ENCODE results near the gene GARIN3.

The GARIN3 gene

DNA sequence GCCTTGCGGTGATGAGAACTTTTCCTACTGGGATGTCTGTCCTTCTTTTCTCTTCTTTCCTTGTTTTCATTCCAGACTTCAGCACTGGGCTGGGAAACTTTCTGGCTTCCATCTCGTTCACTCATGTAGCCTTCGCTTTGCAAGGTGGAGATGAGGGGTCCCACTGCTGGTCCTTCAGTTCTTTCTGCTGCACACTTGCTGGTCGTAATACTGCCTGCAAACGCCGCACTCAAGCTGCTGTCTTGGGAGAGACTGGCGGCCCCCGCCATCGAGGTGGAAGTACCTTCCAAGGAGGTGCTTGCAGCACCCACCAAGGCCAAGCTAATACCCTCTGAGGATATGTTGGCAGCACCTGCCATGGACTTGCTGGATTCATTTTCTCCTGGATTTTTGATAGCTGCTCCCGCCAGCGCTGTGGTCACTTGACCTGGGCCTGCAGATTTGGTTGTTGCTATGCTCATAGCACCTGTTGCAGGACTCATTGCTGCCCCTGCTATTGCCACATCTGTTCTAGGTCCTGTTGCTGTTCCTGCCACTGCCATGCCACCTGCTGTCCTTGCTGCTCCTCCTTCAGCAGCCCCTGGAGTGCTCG lies 3.0 kb downstream of the GARIN3 start:
- H3K27me3 ChIP-seq (ENCODE audit: control insufficient read depth, insufficient read depth, low read length): peaks cover 39% of the 10 kb centered on the region

DNA sequence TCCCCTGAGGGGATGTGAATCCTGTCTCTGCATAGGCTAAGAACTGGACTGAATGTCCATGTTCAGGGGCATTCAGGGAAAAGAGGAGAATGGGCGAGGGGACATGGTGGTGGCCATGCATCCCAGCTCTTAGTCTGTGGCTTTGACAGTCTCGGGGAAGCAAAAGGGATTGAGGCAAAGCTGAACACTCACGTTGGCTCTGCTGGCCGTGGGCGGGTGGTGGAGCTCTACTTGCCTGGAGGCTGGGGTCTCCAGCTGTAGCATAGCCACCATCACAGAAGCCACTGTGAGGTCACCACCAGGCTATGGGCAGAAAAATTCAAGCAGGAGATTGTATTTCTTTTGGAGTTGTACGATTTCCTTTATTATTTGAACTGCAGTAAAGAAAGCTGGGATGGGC lies 4.1 kb downstream of the GARIN3 start:
- H3K4me1 ChIP-seq (ENCODE audit: control insufficient read depth, insufficient read depth, low read length): no peaks in the 10 kb centered on the region
- no peak overlapping the region for H3K4me3 ChIP-seq (ENCODE audit: low read length)
- no peaks in the 10 kb centered on the region for H3K9me3 ChIP-seq (replicated peaks; ENCODE audit: low read length)
- peaks cover 39% of the 10 kb centered on the region for H3K27me3 ChIP-seq (ENCODE audit: control insufficient read depth, insufficient read depth, low read length)
- H3K4me2 ChIP-seq (ENCODE audit: low read length): no peak overlapping the region
- no peaks in the 10 kb centered on the region for H3K36me3 ChIP-seq (ENCODE audit: insufficient read depth, low read length)
- no peak overlapping the region for H3K9ac ChIP-seq (ENCODE audit: low read depth, low read length)

More for the DNA sequence above, 3.0 kb downstream of the GARIN3 start:
- Histone ChIP-seq H3K4me3 (ENCODE audit: low read length) (no peak overlapping the region), H3K4me2 (ENCODE audit: low read length) (no peak overlapping the region), H3K9me3 (replicated peaks; ENCODE audit: low read length) (no peaks in the 10 kb centered on the region), H3K4me1 (ENCODE audit: control insufficient read depth, insufficient read depth, low read length) (no peaks in the 10 kb centered on the region), H3K9ac (ENCODE audit: low read depth, low read length) (no peak overlapping the region), H3K36me3 (ENCODE audit: insufficient read depth, low read length) (no peaks in the 10 kb centered on the region)

DNA sequence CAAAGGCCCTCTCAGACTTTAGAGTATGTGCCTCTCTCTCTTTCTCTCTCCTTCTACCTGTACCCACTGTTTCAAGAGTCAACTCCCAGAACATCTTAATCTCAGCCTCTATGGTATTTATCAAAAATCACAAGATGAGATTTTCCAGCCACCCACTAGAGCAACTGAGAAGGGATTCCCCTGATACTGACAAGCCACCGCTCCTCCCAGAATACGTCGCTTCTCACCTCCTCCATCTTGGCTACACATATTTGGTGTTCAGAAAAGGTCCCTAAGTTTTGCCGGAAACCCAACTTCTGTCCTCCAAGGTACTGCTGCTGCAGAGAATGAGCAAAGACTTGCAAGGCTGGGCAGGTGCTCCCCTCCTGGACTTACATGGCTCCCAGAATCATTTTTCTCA lies 6.1 kb downstream of the GARIN3 start:
- Histone ChIP-seq H3K4me1 (ENCODE audit: control insufficient read depth, insufficient read depth, low read length) (no peaks in the 10 kb centered on the region), H3K4me3 (ENCODE audit: low read length) (no peak overlapping the region), H3K9ac (ENCODE audit: low read depth, low read length) (no peak overlapping the region)

DNA sequence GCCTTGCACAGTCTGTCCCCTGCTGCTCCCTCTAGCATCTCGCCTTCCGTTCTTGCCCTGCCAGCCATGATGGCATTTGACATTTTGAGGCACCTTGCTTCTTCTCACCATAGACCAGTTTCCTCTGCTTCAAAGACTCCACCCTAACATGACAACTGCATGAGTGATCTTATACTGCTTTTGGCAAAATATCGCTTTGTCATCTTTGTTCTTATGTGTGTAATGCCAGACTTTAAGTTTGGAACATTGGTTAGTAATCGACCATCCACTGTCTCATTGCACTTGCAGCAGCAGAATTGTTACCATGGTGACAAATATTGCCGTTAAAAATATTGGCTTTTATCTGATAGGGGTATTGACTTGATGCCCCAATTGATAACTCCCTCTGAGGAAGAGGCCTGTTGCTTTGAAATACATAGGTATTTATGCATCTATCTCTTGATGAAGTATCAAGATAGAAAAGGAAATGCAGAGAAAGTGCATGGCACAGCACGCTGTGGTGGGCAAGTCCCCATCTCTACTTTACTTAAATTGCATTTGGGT lies 6.8 kb downstream of the GARIN3 start:
- no peaks in the 10 kb centered on the region for H3K4me1 ChIP-seq (ENCODE audit: control insufficient read depth, insufficient read depth, low read length)
- no peaks in the 10 kb centered on the region for H3K36me3 ChIP-seq (ENCODE audit: insufficient read depth, low read length)
- no peak overlapping the region for H3K9ac ChIP-seq (ENCODE audit: low read depth, low read length)

More for the DNA sequence above, 6.1 kb downstream of the GARIN3 start:
- H3K4me2 ChIP-seq (ENCODE audit: low read length): no peak overlapping the region
- peaks cover 24% of the 10 kb centered on the region for H3K27me3 ChIP-seq (ENCODE audit: control insufficient read depth, insufficient read depth, low read length)
- no peaks in the 10 kb centered on the region for H3K9me3 ChIP-seq (replicated peaks; ENCODE audit: low read length)
- H3K36me3 ChIP-seq (ENCODE audit: insufficient read depth, low read length): no peaks in the 10 kb centered on the region

DNA sequence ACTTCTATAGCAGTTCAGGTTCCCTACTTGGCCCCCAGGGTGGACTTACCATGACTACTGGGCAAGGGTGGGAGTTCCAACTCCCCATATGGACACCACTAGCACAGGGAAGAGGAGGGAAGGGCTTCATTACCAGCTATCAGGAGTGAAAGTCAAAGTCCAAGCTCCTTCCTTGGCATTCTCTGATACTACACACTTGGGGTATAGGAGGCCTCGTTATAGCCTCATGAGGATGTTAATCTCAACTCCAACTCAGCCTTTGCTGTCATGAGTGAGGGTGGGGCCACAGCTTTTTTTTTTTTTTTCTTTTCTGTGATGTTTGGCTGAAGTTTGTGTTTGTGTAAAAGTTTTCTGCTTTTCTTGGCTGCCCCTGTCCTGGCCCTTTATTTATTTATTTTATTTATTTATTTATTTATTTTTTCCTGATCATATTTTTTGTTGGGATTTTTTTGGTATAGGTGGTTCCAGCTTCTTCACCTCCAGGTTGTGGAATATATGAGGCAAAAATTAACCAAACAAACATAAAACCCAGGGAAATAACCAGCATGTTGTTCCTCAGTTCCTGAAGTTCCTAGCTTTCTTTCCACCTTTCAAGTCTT lies 8.7 kb downstream of the GARIN3 start:
- H3K4me3 ChIP-seq (ENCODE audit: low read length): no peak overlapping the region
- no peaks in the 10 kb centered on the region for H3K9me3 ChIP-seq (replicated peaks; ENCODE audit: low read length)
- peaks cover 22% of the 10 kb centered on the region for H3K27me3 ChIP-seq (ENCODE audit: control insufficient read depth, insufficient read depth, low read length)
- H3K9ac ChIP-seq (ENCODE audit: low read depth, low read length): no peak overlapping the region
- no peaks in the 10 kb centered on the region for H3K4me1 ChIP-seq (ENCODE audit: control insufficient read depth, insufficient read depth, low read length)
- H3K36me3 ChIP-seq (ENCODE audit: insufficient read depth, low read length): no peaks in the 10 kb centered on the region
- H3K4me2 ChIP-seq (ENCODE audit: low read length): no peak overlapping the region

More for the DNA sequence above, 6.8 kb downstream of the GARIN3 start:
- Histone ChIP-seq H3K27me3 (ENCODE audit: control insufficient read depth, insufficient read depth, low read length) (peaks cover 24% of the 10 kb centered on the region), H3K4me3 (ENCODE audit: low read length) (no peak overlapping the region), H3K4me2 (ENCODE audit: low read length) (no peak overlapping the region), H3K9me3 (replicated peaks; ENCODE audit: low read length) (no peaks in the 10 kb centered on the region)

DNA sequence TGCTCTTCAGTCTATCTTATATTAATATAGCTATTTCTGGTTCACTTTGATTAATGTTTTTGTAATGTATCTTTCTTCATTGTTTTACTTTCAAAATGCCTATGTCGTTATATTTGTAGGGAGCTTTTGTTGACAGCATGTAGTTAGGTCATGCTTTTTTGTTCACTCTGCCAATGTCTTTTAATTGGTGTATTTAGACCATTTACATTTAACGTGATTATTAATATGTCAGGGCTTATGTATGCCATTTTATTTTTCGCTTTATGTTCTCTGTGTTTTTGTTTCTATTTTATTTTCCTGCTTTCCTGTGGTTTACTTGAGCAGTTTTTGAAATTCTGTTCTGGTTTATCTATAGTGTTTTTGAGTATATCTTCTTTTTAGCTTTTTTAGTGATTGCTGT lies 10.8 kb downstream of the GARIN3 start:
- H3K9ac ChIP-seq (ENCODE audit: low read depth, low read length): no peak overlapping the region
- no peaks in the 10 kb centered on the region for H3K36me3 ChIP-seq (ENCODE audit: insufficient read depth, low read length)
- no peaks in the 10 kb centered on the region for H3K9me3 ChIP-seq (replicated peaks; ENCODE audit: low read length)
- H3K27me3 ChIP-seq (ENCODE audit: control insufficient read depth, insufficient read depth, low read length): peaks cover 11% of the 10 kb centered on the region
- no peak overlapping the region for H3K4me3 ChIP-seq (ENCODE audit: low read length)
- H3K4me2 ChIP-seq (ENCODE audit: low read length): no peak overlapping the region
- no peaks in the 10 kb centered on the region for H3K4me1 ChIP-seq (ENCODE audit: control insufficient read depth, insufficient read depth, low read length)

DNA sequence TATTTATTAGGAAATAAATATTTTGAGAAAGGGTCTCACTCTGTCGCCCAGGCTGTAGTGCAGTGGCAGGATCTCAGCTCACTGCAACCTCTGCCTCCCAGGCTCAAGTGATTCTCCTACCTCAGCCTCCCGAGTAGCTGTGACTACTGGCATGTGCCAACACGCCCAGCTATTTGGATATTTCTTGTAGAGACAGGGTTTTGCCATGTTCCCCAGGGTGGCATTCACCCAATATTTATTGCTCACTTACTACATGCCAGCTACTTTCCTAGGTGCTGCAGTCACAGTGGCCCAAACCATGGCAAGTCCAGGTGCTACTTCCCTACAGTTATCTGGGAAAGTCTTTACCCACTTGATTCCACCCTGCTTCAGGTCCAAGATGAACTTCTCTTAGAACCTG lies 15.1 kb downstream of the GARIN3 start:
- Histone ChIP-seq H3K4me1 (ENCODE audit: control insufficient read depth, insufficient read depth, low read length) (no peaks in the 10 kb centered on the region), H3K36me3 (ENCODE audit: insufficient read depth, low read length) (no peaks in the 10 kb centered on the region), H3K4me3 (ENCODE audit: low read length) (no peak overlapping the region), H3K27me3 (ENCODE audit: control insufficient read depth, insufficient read depth, low read length) (peaks cover 4% of the 10 kb centered on the region), H3K9ac (ENCODE audit: low read depth, low read length) (no peak overlapping the region), H3K9me3 (replicated peaks; ENCODE audit: low read length) (no peaks in the 10 kb centered on the region), H3K4me2 (ENCODE audit: low read length) (no peak overlapping the region)

DNA sequence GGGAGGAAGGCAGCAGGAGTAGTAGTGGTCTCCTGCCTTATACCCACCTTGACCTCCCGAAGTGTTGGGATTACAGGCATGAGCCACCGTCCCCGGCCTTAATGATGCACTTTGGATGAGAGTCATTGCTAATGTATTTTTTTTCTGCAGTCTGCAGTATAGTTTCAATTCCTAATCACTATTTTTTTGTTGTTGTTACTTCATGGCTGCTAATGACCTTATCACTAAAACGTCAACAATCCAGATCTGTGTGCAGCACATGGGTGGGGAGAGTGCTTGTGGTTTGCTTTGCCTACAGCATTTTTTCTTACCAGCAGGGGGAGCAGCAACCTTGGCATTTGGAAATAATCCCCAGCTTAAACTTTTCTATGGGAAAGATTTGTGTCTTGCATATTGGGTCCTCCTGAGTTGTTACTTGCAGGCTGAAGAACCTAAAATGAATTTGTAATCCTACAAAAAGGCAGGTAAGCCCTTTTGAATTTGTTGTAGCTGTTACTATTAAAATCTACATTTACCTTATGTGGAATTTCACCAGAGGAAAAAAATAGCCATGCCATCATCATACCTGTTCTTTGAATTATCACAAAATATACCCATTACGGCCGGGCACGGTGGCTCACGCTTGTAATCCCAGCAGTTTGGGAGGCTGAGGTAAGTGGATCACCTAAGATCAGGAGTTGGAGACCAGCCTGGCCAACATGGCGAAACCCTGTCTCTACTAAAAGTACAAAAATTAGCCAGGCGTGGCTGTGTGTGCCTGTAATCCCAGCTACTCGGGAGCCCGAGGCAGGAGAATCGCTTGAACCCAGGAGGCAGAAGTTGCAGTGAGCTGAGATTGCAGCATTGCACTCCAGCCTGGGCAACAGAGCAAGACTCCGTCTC lies 17.1 kb downstream of the GARIN3 start:
- no peak overlapping the region for H3K4me3 ChIP-seq (ENCODE audit: low read length)
- H3K27me3 ChIP-seq (ENCODE audit: control insufficient read depth, insufficient read depth, low read length): peaks cover 4% of the 10 kb centered on the region
- H3K36me3 ChIP-seq (ENCODE audit: insufficient read depth, low read length): no peaks in the 10 kb centered on the region
- no peak overlapping the region for H3K4me2 ChIP-seq (ENCODE audit: low read length)
- H3K9me3 ChIP-seq (replicated peaks; ENCODE audit: low read length): no peaks in the 10 kb centered on the region
- no peak overlapping the region for H3K9ac ChIP-seq (ENCODE audit: low read depth, low read length)
- peaks cover under 1% of the 10 kb centered on the region for H3K4me1 ChIP-seq (ENCODE audit: control insufficient read depth, insufficient read depth, low read length)

DNA sequence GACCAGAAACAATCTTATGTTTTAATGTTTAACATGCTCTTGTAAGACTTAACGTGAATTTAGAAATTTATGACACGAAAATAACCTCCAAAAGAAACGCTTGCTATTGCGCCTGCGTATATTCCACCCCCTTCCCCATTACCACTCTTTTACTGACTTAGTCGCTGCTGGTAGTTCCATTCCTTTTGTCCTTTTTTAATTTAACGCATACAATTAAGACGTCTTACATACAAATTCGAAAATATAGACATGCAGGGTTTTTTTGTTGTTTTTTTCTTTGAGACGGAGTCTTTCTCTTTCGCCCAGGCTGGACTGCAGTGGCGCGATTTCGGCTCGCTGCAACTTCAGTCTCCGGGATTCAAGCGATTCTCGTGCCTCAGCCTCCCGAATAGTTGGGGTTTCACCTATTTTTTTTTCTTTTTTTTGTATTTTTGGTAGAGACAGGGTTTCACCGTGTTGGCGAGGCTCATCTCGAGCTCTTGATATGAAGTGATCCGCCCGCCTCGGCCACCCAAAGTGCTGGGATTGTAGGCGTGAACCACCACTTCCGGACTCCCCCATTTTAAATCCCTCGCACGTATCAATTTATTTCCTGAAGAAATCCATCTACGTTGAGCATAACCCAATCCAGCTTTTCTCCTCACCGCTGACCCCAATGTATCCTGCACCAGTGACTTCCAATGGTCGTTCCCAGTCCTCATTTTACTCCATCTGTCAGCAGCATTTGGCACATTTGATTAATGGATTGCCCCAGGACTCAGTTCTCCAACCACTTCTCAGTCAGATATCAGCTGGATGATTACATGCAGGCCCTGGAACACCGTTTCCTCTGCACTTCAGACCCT lies 22.7 kb downstream of the GARIN3 start:
- Histone ChIP-seq H3K4me2 (ENCODE audit: low read length) (peak overlapping the region; percentile 84), H3K4me1 (ENCODE audit: control insufficient read depth, insufficient read depth, low read length) (peaks cover 5% of the 10 kb centered on the region), H3K27me3 (ENCODE audit: control insufficient read depth, insufficient read depth, low read length) (peaks cover 4% of the 10 kb centered on the region), H3K9ac (ENCODE audit: low read depth, low read length) (peak overlapping the region; percentile 95), H3K9me3 (replicated peaks; ENCODE audit: low read length) (no peaks in the 10 kb centered on the region), H3K36me3 (ENCODE audit: insufficient read depth, low read length) (peaks cover 2% of the 10 kb centered on the region), H3K4me3 (ENCODE audit: low read length) (peak overlapping the region; percentile 85)

DNA sequence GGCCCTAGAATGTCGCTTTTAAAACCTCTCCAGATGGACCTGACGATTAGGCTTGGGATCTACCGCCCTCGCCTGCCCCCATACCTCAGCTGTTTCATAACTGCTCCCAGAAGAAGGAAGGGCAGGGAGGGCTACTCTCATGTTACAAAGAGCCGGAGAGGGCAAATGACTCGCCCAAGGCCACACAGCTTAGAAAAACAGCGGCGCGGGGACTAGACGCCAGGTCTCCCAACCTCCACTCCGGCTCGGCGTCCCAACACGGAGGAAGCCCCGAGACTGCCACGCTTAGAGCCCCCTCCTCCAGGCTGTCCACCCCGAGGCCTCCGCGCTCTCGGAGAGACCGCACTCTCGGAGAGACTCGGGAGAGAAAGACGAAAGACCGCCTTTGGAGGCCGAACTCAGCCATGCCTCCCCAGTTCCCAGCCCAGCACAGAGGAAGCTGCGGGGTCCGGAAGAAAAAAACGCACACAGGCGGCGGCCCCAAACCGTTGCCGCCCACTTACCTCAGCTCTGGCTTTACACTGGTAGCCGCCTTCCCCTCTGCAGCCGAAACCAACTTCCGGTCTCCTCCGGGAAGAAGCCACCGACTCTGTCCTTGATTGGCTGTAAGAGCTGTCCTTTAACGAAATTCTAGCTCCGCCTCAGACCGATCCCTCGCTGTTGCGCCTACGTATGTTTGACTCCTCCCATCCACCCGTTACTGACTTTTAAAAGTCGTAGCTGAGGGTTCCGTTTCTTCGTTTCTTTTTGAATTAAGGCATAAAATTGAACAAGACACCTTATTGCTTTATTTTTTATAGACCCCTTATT lies 23.5 kb downstream of the GARIN3 start, which contains the start of gene MED7:
TSS of gene MED7 (minus strand) at position 549 of the 810 bp plus-strand sequence. CDS start 3,434 bp downstream, outside the sequence.
- peaks cover 4% of the 10 kb centered on the region for H3K27me3 ChIP-seq (ENCODE audit: control insufficient read depth, insufficient read depth, low read length)
- peak within 1 kb of the TSS; percentile 95 for H3K9ac ChIP-seq (ENCODE audit: low read depth, low read length)
- no peaks in the 10 kb centered on the region for H3K9me3 ChIP-seq (replicated peaks; ENCODE audit: low read length)
- peaks cover 9% of the 10 kb centered on the region for H3K4me1 ChIP-seq (ENCODE audit: control insufficient read depth, insufficient read depth, low read length)
- peaks cover 11% of the 10 kb centered on the region for H3K36me3 ChIP-seq (ENCODE audit: insufficient read depth, low read length)
- H3K4me2 ChIP-seq (ENCODE audit: low read length): peak within 1 kb of the TSS; percentile 84
- H3K4me3 ChIP-seq (ENCODE audit: low read length): peak within 1 kb of the TSS; percentile 85

All from skeletal muscle satellite cell (primary cell).